ENCODE data around the gene WNT9B. TPM values are rescaled to one million over a fixed set of nuclear protein-coding genes. Genes with fewer than 3 reads are reported as not detected.
"Not testable (repeated sequence)": the region's sequence is repeated elsewhere in the genome, so short reads cannot be mapped to it uniquely, and the experiment has no call there.

The WNT9B gene
- total RNA-seq, 1 experiment from 2014 or later = not detected

DNA sequence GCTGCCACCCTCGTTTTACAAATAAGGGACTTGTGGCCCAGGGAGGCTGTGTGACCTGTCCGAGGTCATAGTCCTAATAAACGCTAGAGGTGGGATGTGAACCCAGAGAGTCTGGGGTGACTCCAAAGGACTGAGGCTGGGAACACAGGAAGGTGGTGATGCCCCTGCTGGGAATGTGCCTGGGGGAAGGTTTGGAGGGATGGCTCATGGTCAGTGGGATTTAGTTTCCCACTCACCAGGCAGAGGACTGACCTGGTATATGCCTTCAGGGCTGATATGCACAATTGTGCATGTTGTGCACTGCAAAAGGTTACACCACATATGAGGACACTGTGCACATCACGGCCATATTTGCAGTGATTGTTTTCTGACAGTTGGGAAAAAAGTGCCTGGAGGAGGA is 13.9 kb upstream of the WNT9B start:
- Histone ChIP-seq H3K9me3 (ENCODE audit: control insufficient read depth, insufficient read depth, low read depth, low read length) (no peaks in the 10 kb centered on the region), H3K36me3 (ENCODE audit: control insufficient read depth, insufficient read depth, low read length) (no peaks in the 10 kb centered on the region), H3K27ac (ENCODE audit: low read length) (no peak overlapping the region), H3K27me3 (ENCODE audit: control insufficient read depth, insufficient read depth, low read length) (peaks cover 3% of the 10 kb centered on the region; the same call in 1 of the 2 replicates), H3K4me3 (ENCODE audit: low read depth in 2 of 2, low read length in 2 of 2) (no peak overlapping the region), H3K4me1 (ENCODE audit: control insufficient read depth, insufficient read depth, low read length) (no peaks in the 10 kb centered on the region)
- DNase-seq (ENCODE audit: low read depth, low spot score) (no peak), ATAC-seq (no peak)
- POLR2A ChIA-PET = no interaction called here
- BruUV-seq (replicated peaks) = no TSS peak
- TF ChIP-seq TCF7L2 (IDR thresholded peaks at IDR 0.05; ENCODE audit: low read depth, low read length) (no peak), POLR2AphosphoS5 (IDR thresholded peaks at IDR 0.05; ENCODE audit: low read depth, low read length) (no peak), SIN3A (IDR thresholded peaks at IDR 0.05; ENCODE audit: borderline replicate concordance, insufficient read depth, low read depth, low read length) (no peak)
- TF ChIP-seq, protein P1, sequence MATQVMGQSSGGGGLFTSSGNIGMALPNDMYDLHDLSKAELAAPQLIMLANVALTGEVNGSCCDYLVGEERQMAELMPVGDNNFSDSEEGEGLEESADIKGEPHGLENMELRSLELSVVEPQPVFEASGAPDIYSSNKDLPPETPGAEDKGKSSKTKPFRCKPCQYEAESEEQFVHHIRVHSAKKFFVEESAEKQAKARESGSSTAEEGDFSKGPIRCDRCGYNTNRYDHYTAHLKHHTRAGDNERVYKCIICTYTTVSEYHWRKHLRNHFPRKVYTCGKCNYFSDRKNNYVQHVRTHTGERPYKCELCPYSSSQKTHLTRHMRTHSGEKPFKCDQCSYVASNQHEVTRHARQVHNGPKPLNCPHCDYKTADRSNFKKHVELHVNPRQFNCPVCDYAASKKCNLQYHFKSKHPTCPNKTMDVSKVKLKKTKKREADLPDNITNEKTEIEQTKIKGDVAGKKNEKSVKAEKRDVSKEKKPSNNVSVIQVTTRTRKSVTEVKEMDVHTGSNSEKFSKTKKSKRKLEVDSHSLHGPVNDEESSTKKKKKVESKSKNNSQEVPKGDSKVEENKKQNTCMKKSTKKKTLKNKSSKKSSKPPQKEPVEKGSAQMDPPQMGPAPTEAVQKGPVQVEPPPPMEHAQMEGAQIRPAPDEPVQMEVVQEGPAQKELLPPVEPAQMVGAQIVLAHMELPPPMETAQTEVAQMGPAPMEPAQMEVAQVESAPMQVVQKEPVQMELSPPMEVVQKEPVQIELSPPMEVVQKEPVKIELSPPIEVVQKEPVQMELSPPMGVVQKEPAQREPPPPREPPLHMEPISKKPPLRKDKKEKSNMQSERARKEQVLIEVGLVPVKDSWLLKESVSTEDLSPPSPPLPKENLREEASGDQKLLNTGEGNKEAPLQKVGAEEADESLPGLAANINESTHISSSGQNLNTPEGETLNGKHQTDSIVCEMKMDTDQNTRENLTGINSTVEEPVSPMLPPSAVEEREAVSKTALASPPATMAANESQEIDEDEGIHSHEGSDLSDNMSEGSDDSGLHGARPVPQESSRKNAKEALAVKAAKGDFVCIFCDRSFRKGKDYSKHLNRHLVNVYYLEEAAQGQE (IDR thresholded peaks at IDR 0.05; ENCODE audit: insufficient read depth in 1 of 2, low read depth in 2 of 2, low read length in 1 of 2) = no peak
- TF ChIP-seq, protein P2, sequence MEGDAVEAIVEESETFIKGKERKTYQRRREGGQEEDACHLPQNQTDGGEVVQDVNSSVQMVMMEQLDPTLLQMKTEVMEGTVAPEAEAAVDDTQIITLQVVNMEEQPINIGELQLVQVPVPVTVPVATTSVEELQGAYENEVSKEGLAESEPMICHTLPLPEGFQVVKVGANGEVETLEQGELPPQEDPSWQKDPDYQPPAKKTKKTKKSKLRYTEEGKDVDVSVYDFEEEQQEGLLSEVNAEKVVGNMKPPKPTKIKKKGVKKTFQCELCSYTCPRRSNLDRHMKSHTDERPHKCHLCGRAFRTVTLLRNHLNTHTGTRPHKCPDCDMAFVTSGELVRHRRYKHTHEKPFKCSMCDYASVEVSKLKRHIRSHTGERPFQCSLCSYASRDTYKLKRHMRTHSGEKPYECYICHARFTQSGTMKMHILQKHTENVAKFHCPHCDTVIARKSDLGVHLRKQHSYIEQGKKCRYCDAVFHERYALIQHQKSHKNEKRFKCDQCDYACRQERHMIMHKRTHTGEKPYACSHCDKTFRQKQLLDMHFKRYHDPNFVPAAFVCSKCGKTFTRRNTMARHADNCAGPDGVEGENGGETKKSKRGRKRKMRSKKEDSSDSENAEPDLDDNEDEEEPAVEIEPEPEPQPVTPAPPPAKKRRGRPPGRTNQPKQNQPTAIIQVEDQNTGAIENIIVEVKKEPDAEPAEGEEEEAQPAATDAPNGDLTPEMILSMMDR (IDR thresholded peaks at IDR 0.05) = no peak
- CTCF ChIA-PET = no interaction called here
- intact Hi-C loops (cut with micrococcal nuclease; ENCODE audit: unreplicated experiment) = no loop called here
- in situ Hi-C loops (cut with HindIII; ENCODE audit: low pct_unique_long_range_greater_than_20kb, low sequenced_read_pairs) = no loop called here

DNA sequence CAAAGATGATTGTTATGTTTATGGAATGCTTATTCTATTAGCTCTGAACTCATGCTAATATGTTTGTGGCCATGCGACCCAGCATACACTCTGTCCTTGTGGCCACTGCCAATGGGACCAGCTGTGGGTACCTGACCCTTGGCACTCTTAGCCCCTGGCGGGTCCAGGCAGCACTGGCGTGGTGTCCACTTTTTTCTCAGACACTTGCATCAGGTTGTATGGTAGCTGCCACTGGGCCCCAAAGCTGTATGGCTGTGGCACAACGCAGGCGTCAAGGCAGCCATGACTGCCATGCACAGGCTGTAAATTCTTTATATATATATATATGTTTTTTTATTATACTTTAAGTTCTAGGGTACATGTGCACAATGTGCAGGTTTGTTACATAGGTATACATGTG is 12.2 kb upstream of the WNT9B start:
- no peaks in the 10 kb centered on the region for H3K9me3 ChIP-seq (ENCODE audit: control insufficient read depth, insufficient read depth, low read depth, low read length)

DNA sequence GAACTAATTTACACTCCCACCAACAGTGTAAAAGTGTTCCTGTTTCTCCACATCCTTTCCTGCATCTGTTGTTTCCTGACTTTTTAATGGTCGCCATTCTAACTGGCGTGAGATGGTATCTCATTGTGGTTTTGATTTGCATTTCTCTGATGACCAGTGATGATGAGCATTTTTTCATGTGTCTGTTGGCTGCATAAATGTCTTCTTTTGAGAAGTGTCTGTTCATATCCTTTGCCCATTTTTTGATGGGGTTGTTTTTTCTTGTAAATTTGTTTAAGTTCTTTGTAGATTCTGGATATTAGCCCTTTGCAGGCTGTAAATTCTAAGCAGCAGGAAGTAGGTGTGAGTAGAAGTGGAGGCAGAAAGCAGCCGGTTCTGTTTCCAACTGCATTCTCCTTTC is 10.8 kb upstream of the WNT9B start:
- H3K9me3 ChIP-seq (ENCODE audit: control insufficient read depth, insufficient read depth, low read depth, low read length); H3K4me3 ChIP-seq (ENCODE audit: low read depth in 2 of 2, low read length in 2 of 2); H3K4me1 ChIP-seq (ENCODE audit: control insufficient read depth, insufficient read depth, low read length); BruUV-seq (replicated peaks); in situ Hi-C loops (cut with HindIII; ENCODE audit: low pct_unique_long_range_greater_than_20kb, low sequenced_read_pairs); ATAC-seq; CTCF ChIA-PET; H3K27me3 ChIP-seq (ENCODE audit: control insufficient read depth, insufficient read depth, low read length); POLR2A ChIA-PET; H3K36me3 ChIP-seq (ENCODE audit: control insufficient read depth, insufficient read depth, low read length); H3K27ac ChIP-seq (ENCODE audit: low read length); DNase-seq (ENCODE audit: low read depth, low spot score): not testable (repeated sequence)
- intact Hi-C loops (cut with micrococcal nuclease; ENCODE audit: unreplicated experiment) = loop anchor here (10.0 kb wide), 1 partner anchor 84 kb away; the partner anchor contains the start of gene GOSR2

More for the DNA sequence above, 12.2 kb upstream of the WNT9B start:
- ATAC-seq (no peak), DNase-seq (ENCODE audit: low read depth, low spot score) (no peak)
- Histone ChIP-seq H3K27me3 (ENCODE audit: control insufficient read depth, insufficient read depth, low read length) (peaks cover 3% of the 10 kb centered on the region; the same call in 1 of the 2 replicates), H3K36me3 (ENCODE audit: control insufficient read depth, insufficient read depth, low read length) (no peaks in the 10 kb centered on the region), H3K4me1 (ENCODE audit: control insufficient read depth, insufficient read depth, low read length) (no peaks in the 10 kb centered on the region), H3K27ac (ENCODE audit: low read length) (no peak overlapping the region), H3K4me3 (ENCODE audit: low read depth in 2 of 2, low read length in 2 of 2) (no peak overlapping the region)
- intact Hi-C loops (cut with micrococcal nuclease; ENCODE audit: unreplicated experiment) = no loop called here
- TF ChIP-seq POLR2AphosphoS5 (IDR thresholded peaks at IDR 0.05; ENCODE audit: low read depth, low read length) = no peak
- TF ChIP-seq, protein P2 (IDR thresholded peaks at IDR 0.05) = no peak
- TF ChIP-seq, protein P1 (IDR thresholded peaks at IDR 0.05; ENCODE audit: insufficient read depth in 1 of 2, low read depth in 2 of 2, low read length in 1 of 2) = no peak
- TF ChIP-seq TCF7L2 (IDR thresholded peaks at IDR 0.05; ENCODE audit: low read depth, low read length) = no peak
- no TSS peak for BruUV-seq (replicated peaks)
- POLR2A ChIA-PET = no interaction called here
- CTCF ChIA-PET = no interaction called here
- in situ Hi-C loops (cut with HindIII; ENCODE audit: low pct_unique_long_range_greater_than_20kb, low sequenced_read_pairs) = no loop called here

Data from Panc1 (cell line).